Muscle of leg (tissue), 11 donors: ENCODE data around the gene TUBD1. TPM values are rescaled to one million over a fixed set of nuclear protein-coding genes. Genes with fewer than 3 reads are reported as not detected.
A peak's percentile ranks its signal among the peaks of the same experiment; 100 is the strongest.
"Not testable (repeated sequence)": the region's sequence is repeated elsewhere in the genome, so short reads cannot be mapped to it uniquely, and the experiment has no call there.

Source experiments
- DNase-seq: peaks from one replicate; pipeline ENCODE4 v3.0.0; 2013
- H3K27ac ChIP-seq: one replicate; pipeline ENCODE4 v1.5.1; 2013; ENCODE audit warnings: mild to moderate bottlenecking, low read length, control low read depth
- H3K27me3 ChIP-seq: one replicate; pipeline ENCODE4 v1.6.1; 2013; ENCODE audit warnings: low read length; ENCODE audit not compliant: control insufficient read depth, insufficient read depth
- H3K36me3 ChIP-seq: one replicate; pipeline ENCODE4 v1.6.1; 2013; ENCODE audit warnings: low read length; ENCODE audit not compliant: control insufficient read depth, insufficient read depth
- H3K4me1 ChIP-seq: one replicate; pipeline ENCODE4 v1.6.1; 2013; ENCODE audit warnings: low read length; ENCODE audit not compliant: control insufficient read depth, insufficient read depth
- H3K4me3 ChIP-seq: one replicate; pipeline ENCODE4 v1.5.1; 2013; ENCODE audit warnings: low read length, control low read depth
- H3K9me3 ChIP-seq: replicated peaks from 2 replicates; pipeline ENCODE4 v1.6.1; 2013; ENCODE audit warnings: low read depth, low read length; ENCODE audit not compliant: control insufficient read depth
- WGBS: methylation state at CpG from one replicate; pipeline ENCODE4 v1.1.5; 2013; ENCODE audit warnings: missing lambda C conversion rate; ENCODE audit not compliant: insufficient coverage; 5-methylcytosine and 5-hydroxymethylcytosine counted together
- polyA plus RNA-seq, 8 donors: library from polyadenylated mRNA; unstranded; fragments of 120-200 nt; gene quantifications; one replicate each; pipeline versions ENCODE4 v1.2.1 to v1.2.3, GENCODE V29; 2013; ENCODE audit warnings: inconsistent platforms in 1 of 8, low replicate concordance in 1 of 8; ENCODE audit not compliant: insufficient read length in 8 of 8, insufficient read depth in 1 of 8
- total RNA-seq: library from RNA; stranded (reverse); fragments of 120-200 nt; gene quantifications from one replicate; pipeline ENCODE4 v1.2.4, GENCODE V29; 2013

Gene TUBD1
- total and polyA plus RNA-seq, 9 donors = 7.2 to 12.4 (median 9.9) TPM

DNA sequence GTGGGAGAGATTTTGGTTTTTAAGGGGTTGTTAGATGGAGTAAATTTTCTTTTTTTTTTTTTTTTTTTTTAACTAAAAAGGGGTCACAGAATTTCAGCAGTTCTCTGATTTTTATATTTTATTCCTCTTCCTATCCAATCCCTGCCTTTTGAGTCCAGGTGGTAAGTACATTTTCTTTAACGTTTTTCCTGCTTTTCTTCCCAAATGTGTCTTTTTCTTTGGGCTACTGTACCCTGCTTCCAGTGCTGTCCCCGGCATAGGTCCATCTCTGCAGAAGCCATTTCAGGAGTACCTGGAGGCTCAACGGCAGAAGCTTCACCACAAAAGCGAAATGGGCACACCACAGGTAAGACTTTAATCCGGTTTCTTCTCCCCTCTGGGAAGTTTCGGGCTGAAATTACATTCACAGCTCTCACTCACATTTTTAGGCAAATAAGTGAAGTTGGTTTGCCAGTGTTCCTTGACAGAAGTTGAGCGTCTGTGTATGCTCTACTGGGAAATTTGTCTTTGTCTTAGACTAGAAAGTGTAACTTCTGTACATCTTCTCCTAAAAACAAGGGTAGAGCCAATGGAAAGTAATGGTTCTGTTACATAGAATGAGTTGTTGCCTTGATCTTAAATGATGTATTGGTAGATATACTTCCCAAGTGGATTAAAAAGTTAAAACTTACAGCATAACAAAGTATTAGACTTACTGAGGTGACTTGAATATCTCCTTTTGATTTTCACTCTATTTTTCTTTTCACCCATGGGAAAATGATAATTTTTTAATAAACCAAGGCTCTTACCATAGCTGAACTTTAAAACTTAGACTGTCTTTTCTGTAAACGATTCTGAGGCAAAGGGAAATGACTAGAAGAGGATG, 54.5 kb downstream of the TUBD1 start:
- peak; percentile 53 for DNase-seq
- Histone ChIP-seq H3K36me3 (peaks cover 4% of the 10 kb centered on the region), H3K9me3 (no peaks in the 10 kb centered on the region), H3K27ac (peak overlapping the region; percentile 90), H3K4me3 (peak overlapping the region; percentile 56), H3K27me3 (no peaks in the 10 kb centered on the region), H3K4me1 (peaks cover 4% of the 10 kb centered on the region)
- 8% methylated on average over 2 of the region's 8 CpGs for WGBS

DNA sequence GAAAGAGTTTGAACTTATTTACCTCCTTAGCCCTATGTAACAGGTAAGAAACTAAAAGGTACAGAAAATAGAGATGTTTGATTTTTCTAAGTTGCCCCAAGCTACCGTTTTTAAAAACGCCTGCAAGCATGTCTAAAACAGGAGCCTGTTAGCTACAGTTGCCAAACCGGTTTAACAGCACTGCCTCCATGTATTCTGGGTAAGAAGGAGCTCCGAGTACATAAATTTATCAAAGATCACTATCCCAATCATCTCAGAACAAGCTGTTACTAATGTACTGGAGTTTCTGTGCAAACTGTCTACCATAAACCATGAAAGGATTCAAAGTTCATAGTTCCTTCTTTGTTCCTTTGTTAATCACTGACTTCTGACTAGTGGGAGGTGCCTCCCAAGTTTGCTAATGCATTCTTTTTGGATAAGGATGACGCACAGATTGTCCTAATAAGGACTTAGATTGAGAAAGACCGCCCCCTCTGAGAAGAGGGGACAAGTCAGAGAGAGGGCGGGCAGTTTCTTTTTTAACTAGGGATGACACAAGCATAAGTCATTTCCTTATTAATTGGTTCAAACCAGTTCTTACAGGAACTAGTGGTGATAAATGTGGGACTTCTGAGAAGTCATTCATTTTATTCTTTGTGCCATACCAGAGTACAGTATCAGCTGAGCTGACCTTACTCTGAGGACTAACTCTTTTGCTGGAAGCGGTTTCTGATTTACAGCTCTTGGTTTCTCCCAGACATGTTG, 55.3 kb downstream of the TUBD1 start:
- peak overlapping the region; percentile 56 for H3K4me3 ChIP-seq
- no peaks in the 10 kb centered on the region for H3K9me3 ChIP-seq
- peak overlapping the region; percentile 90 for H3K27ac ChIP-seq
- peaks cover 4% of the 10 kb centered on the region for H3K36me3 ChIP-seq
- no peaks in the 10 kb centered on the region for H3K27me3 ChIP-seq
- peak; percentile 98 for DNase-seq
- WGBS = 0% methylated on average over 1 of the region's 8 CpGs
- peaks cover 4% of the 10 kb centered on the region for H3K4me1 ChIP-seq

DNA sequence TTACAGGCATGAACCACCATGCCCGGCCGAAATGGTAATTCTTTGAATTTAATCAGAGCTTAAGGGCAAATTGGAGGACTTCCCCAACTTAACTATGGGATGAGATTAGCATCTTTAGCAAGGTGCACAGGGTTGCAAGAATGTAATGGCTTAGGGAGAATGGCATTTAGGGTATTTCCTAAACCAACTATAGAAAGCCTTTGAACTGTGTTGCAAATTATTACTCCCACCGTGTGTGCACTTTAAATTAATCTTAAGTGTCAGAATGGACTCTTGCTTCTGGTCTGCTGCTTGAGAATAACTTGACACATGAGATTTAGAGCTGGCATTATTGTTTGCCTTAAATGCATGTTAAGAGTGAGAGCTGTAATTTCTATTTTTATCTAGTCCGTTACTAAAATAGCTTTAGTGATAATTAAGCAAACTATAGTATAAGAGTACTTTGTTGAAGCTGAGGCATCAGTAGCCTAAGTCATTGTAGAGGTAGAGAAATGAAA, 59.8 kb downstream of the TUBD1 start:
- peaks cover 13% of the 10 kb centered on the region for H3K4me1 ChIP-seq
- no peaks in the 10 kb centered on the region for H3K27me3 ChIP-seq
- H3K36me3 ChIP-seq = no peaks in the 10 kb centered on the region
- no peak for DNase-seq
- H3K27ac ChIP-seq = no peak overlapping the region
- no peaks in the 10 kb centered on the region for H3K9me3 ChIP-seq
- no peak overlapping the region for H3K4me3 ChIP-seq
- no CpG with 5 or more reads among the region's 4 CpGs for WGBS

DNA sequence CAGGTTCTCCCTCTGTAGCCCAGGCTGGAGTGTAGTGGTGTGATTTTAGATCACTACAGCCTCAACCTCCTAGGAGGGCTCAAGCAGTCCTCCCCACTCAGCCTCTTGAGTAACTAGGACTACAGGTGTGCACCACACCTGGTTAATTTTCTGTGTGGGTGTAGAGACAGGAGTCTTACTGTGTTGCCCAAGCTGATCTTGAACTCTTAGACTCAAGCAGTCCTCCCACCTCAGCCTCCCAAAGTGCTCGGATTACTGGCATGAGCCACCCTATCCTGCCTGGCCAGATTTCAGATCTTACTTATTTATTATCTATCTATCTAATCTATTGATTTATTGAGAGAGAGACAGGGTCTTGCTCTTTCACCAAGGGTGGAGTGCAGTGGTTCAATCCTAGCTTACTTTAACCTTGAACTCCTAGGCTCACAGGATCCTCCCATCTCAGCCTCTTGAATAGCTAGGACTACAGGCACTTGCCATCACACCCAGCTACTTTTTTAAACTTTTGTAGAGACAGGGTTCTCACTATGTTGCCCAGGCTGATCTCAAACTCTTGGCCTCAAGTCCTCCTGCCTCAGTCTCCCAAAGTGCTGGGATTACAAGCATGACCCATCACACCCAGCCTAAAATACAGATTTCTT, 61.8 kb downstream of the TUBD1 start:
- Histone ChIP-seq H3K27me3 (no peaks in the 10 kb centered on the region), H3K4me3 (no peak overlapping the region), H3K4me1 (peaks cover 14% of the 10 kb centered on the region), H3K9me3 (no peaks in the 10 kb centered on the region), H3K27ac (no peak overlapping the region), H3K36me3 (no peaks in the 10 kb centered on the region)
- DNase-seq = no peak
- WGBS = no CpG with 5 or more reads among the region's 1 CpG

DNA sequence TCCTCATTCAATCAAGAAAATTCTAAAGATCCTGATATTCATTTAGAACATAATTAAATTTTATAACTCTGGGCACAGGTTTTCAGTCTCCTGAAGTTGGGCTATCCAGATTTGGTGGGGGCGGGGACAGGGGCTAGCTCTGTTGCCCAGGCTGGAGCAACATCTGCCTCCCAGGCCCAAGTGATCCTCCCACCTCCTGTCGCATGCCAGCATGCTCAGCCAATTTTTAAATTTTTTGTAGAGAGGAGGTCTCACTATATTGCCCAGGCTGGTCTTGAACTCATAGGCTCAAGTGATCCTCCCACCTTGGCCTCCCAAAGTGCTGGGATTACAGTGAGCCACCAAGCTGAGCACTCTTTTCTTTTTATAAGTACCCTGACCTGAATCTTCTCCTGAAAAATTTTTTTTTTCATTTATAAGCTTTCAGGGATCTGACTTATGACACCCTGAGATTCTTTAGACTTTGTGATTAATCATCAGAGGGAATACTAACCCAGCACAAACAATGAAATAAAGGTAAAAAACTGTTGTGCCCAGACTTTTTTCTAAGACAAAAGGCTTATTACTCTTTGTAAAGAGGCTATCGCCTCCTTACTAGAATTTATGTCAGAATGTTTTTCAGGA, 62.6 kb downstream of the TUBD1 start:
- no peak for DNase-seq
- H3K27ac ChIP-seq = peak overlapping the region; percentile 54
- no peaks in the 10 kb centered on the region for H3K27me3 ChIP-seq
- no peaks in the 10 kb centered on the region for H3K36me3 ChIP-seq
- peaks cover 14% of the 10 kb centered on the region for H3K4me1 ChIP-seq
- no peaks in the 10 kb centered on the region for H3K9me3 ChIP-seq
- WGBS = no CpG with 5 or more reads among the region's 3 CpGs
- H3K4me3 ChIP-seq = no peak overlapping the region

DNA sequence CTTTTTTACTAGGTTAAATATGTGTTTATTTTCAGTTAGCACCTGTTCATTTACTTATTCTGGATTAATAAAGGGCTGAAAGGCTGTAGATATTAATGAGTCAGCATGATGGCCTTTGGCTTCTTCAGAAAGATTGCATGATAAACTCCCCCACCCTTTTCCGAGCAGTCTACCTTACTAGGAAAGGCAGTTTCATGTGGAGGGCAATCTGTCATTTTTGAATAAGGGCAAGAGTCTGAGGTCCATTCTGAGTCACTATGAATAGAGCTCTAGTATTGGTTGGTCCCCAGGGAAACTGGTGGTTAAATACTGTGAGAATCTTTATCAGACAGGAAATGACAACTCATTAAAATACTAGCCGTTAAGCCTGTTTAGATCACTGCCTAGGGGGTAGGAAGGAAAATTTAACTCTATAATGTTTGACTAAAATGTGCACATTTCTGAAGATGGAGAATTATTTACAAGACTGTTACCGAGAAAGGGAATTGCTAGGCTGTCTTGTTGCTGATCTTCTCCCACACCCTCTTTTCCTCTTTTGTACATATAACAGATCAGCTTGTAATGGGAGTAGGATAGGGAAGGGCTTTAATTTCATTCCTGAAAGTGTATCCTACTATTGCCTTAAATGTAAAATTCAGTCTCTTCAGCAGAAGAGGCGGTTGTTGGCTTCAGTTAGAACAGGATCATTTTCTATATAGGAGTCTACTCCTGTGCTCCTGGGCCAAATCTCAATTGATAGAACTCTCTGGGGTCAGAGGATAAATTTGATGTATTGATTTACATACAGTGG, 63.3 kb downstream of the TUBD1 start:
- H3K4me3 ChIP-seq = no peak overlapping the region
- peak overlapping the region; percentile 54 for H3K27ac ChIP-seq
- H3K9me3 ChIP-seq = no peaks in the 10 kb centered on the region
- DNase-seq = peak; percentile 74
- H3K27me3 ChIP-seq = no peaks in the 10 kb centered on the region
- no peaks in the 10 kb centered on the region for H3K36me3 ChIP-seq
- peaks cover 14% of the 10 kb centered on the region for H3K4me1 ChIP-seq
- WGBS = no CpG with 5 or more reads among the region's 4 CpGs

DNA sequence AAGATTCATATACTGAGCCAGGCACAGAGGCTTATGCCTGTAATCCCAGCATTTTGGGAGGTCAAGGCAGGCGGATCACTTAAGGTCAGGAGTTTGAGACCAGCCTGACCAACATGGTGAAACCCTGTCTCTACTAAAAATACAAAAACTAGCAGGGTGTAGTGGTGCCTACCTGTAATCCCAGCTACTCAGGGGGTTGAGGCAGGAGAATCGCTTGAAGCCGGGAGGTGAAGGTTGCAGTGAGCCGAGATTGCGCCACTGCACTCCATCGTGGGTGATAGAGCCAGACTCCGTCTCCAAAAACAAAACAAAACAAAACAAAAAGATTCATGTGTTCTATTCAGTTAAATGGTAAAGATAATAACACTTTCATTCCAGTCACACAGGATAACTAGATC, 63.9 kb downstream of the TUBD1 start:
- WGBS = no CpG with 5 or more reads among the region's 7 CpGs
- not testable (repeated sequence) for H3K4me3 ChIP-seq
- peaks cover 14% of the 10 kb centered on the region for H3K4me1 ChIP-seq

DNA sequence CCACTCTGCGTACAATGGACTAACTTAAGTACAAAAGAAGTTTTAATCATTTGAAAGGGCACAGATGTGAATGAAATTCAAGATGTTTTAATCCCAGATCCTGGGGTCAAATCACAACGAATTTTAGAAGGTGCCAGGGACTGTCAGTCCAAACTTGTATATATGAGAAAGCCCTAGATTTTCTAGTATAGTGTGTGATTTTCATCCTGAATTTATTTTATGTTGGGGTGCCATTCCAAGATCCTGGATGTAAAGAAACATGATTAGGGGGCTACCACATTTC, 64.3 kb downstream of the TUBD1 start:
- Histone ChIP-seq H3K27ac (no peak overlapping the region), H3K4me3 (no peak overlapping the region), H3K4me1 (peaks cover 14% of the 10 kb centered on the region), H3K9me3 (no peaks in the 10 kb centered on the region), H3K36me3 (no peaks in the 10 kb centered on the region), H3K27me3 (no peaks in the 10 kb centered on the region)
- WGBS = 67% methylated on average over 1 of the region's 2 CpGs
- DNase-seq = no peak

More for the DNA sequence above, 63.9 kb downstream of the TUBD1 start:
- not testable (repeated sequence) for DNase-seq, H3K36me3 ChIP-seq, H3K27me3 ChIP-seq, H3K27ac ChIP-seq, H3K9me3 ChIP-seq

DNA sequence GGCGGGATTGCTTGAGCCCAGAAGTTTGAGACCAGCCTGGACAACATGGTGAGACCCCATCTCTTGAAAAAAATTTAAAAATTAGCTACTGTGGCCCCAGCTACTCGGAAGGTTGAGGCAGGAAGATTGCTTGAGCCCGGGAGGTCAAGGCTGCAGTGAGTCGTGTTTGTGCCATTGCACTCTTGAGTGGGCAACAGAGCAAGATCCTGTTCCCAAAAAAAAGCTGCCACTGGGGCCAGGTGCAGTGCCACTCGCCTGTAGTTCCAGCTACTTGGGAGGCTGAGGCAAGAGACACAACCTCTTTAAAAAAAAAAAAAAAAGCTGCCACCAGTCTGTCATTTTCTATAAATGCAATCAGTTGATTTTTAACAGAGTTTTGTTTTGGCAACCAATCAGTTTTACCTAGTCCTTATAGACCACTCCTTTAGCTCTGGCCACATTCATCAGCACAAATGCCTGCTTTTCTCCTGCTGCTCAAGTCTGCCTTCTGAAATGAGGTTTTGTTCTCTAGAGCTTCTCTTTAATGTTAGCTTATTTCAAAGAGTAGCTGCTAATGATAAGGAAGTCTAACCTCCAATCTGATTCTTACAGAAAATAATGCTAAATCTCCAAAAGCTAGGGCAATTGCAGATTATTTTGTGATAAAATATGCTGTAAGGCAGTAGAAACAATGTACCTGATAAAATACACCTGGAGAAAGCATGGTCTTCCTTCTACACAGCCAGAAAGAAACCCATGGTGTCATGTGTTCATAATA, 64.8 kb downstream of the TUBD1 start:
- no peak for DNase-seq
- peaks cover 14% of the 10 kb centered on the region for H3K4me1 ChIP-seq
- peaks cover 1% of the 10 kb centered on the region for H3K36me3 ChIP-seq
- no peak overlapping the region for H3K4me3 ChIP-seq
- H3K27ac ChIP-seq = no peak overlapping the region
- H3K9me3 ChIP-seq = no peaks in the 10 kb centered on the region
- no peaks in the 10 kb centered on the region for H3K27me3 ChIP-seq
- WGBS = 97% methylated on average over 5 of the region's 5 CpGs
